GM23338 (cell line): ENCODE measurements around the gene DHX30. TPM values are rescaled to one million over a fixed set of nuclear protein-coding genes. Genes with fewer than 3 reads are reported as not detected.

Experiments
- ATAC-seq: fragments of 200-7000 bp; cut with Tn5 transposase; 3 replicates; pipeline ENCODE4 v1.9.1; 2020
- DNase-seq: peaks from one replicate; pipeline ENCODE4 v3.0.0-alpha.2; 2015; ENCODE audit warnings: low spot score
- H2AFZ ChIP-seq: fragments of 200-600 bp; sonication (generic); 2 replicates; pipeline ENCODE4 v1.8.0; 2016; ENCODE audit warnings: antibody characterized with exemption, mild to moderate bottlenecking, moderate library complexity
- H3F3A ChIP-seq: fragments of 200-600 bp; sonication (generic); replicated peaks from 2 replicates; pipeline ENCODE4 v1.8.0; 2017; ENCODE audit warnings: antibody characterized with exemption, mixed run types, low read depth
- H3K27ac ChIP-seq: fragments of 200-600 bp; sonication (generic); 2 replicates; pipeline ENCODE4 v1.6.1; 2016; ENCODE audit warnings: low read depth
- H3K27me3 ChIP-seq: fragments of 200-600 bp; sonication (generic); 2 replicates; pipeline ENCODE4 v1.8.0; 2016; ENCODE audit warnings: mild to moderate bottlenecking, mixed run types, moderate library complexity; ENCODE audit not compliant: insufficient read depth
- H3K36me3 ChIP-seq: fragments of 200-600 bp; sonication (generic); 2 replicates; pipeline ENCODE4 v1.8.0; 2016; ENCODE audit warnings: mild to moderate bottlenecking; ENCODE audit not compliant: insufficient read depth
- H3K4me1 ChIP-seq: fragments of 200-600 bp; sonication (generic); 2 replicates; pipeline ENCODE4 v1.8.0; 2016; ENCODE audit warnings: mild to moderate bottlenecking, moderate library complexity; ENCODE audit not compliant: insufficient read depth
- H3K4me2 ChIP-seq: fragments of 200-600 bp; sonication (generic); 2 replicates; pipeline ENCODE4 v1.7.1; 2017; ENCODE audit warnings: mixed run types
- H3K4me3 ChIP-seq: fragments of 200-600 bp; sonication (generic); 2 replicates; pipeline ENCODE4 v1.6.1; 2016; ENCODE audit warnings: mixed run types
- H3K79me2 ChIP-seq: fragments of 200-600 bp; sonication (generic); replicated peaks from 2 replicates; pipeline ENCODE4 v1.8.0; 2017; ENCODE audit warnings: mild to moderate bottlenecking; ENCODE audit not compliant: insufficient read depth
- H3K9me2 ChIP-seq: fragments of 200-600 bp; sonication (generic); 2 replicates; pipeline ENCODE4 v1.8.0; 2017; ENCODE audit not compliant: insufficient read depth
- H4K20me1 ChIP-seq: fragments of 200-600 bp; sonication (generic); replicated peaks from 2 replicates; pipeline ENCODE4 v1.8.0; 2017; ENCODE audit warnings: mild to moderate bottlenecking; ENCODE audit not compliant: insufficient read depth
- H3K27ac Mint-ChIP-seq: 2 replicates; pipeline ENCODE4 v1.8.0; 2020; ENCODE audit warnings: inconsistent platforms, mild to moderate bottlenecking, moderate library complexity, mixed read lengths
- H3K27me3 Mint-ChIP-seq: 3 replicates; pipeline ENCODE4 v1.8.0; 2022; ENCODE audit warnings: low read depth, mild to moderate bottlenecking, moderate library complexity, mixed read lengths, inconsistent platforms; ENCODE audit not compliant: insufficient read depth, poor library complexity
- H3K36me3 Mint-ChIP-seq: 3 replicates; pipeline ENCODE4 v1.8.0; 2021; ENCODE audit warnings: low read depth, mild to moderate bottlenecking, inconsistent platforms, moderate library complexity, mixed read lengths
- H3K4me1 Mint-ChIP-seq: 3 replicates; pipeline ENCODE4 v1.8.0; 2020; ENCODE audit warnings: mild to moderate bottlenecking, inconsistent platforms, mixed read lengths
- H3K4me3 Mint-ChIP-seq: 3 replicates; pipeline ENCODE4 v1.8.0; 2021; ENCODE audit warnings: moderate library complexity, mild to moderate bottlenecking, inconsistent platforms, mixed read lengths
- H3K9me3 Mint-ChIP-seq: 3 replicates; pipeline ENCODE4 v1.8.0; 2020; ENCODE audit warnings: moderate library complexity, mild to moderate bottlenecking, inconsistent platforms, mixed read lengths
- CREB1 ChIP-seq: fragments of 250-450 bp; sonication (Bioruptor Pico); IDR thresholded peaks from 2 replicates; pipeline ENCODE4 v1.5.0; 2020; ENCODE audit warnings: low read depth, mild to moderate bottlenecking, moderate library complexity
- CTCF ChIP-seq, 2 experiments: fragments of 200-600 bp in 1 of 2; sonication (generic) in 1 of 2; conservative IDR thresholded peaks; 2 replicates each; pipeline versions ENCODE4 v1.5.1 to v1.6.1; 2016 to 2017; ENCODE audit warnings: antibody characterized with exemption in 2 of 2, low read depth in 2 of 2, mild to moderate bottlenecking in 2 of 2, moderate library complexity in 1 of 2
- EZH2 ChIP-seq: fragments of 200-600 bp; sonication (generic); IDR thresholded peaks from one replicate; pipeline ENCODE4 v1.8.0; 2017; ENCODE audit warnings: antibody characterized with exemption, mild to moderate bottlenecking, low read depth; ENCODE audit not compliant: unreplicated experiment
- EZH2phosphoT487 ChIP-seq: fragments of 200-600 bp; sonication (generic); IDR thresholded peaks from one replicate; pipeline ENCODE4 v1.8.1; 2018; ENCODE audit warnings: antibody characterized with exemption; ENCODE audit not compliant: unreplicated experiment
- JUNB ChIP-seq: IDR thresholded peaks from one replicate; pipeline ENCODE4 v1.6.1; 2016; ENCODE audit warnings: antibody characterized with exemption; ENCODE audit not compliant: unreplicated experiment
- NANOG ChIP-seq: IDR thresholded peaks from 2 replicates; pipeline ENCODE4 v1.6.1; 2016; ENCODE audit warnings: antibody characterized with exemption, borderline replicate concordance
- POLR2AphosphoS5 ChIP-seq: IDR thresholded peaks from 2 replicates; pipeline ENCODE4 v1.6.1; 2016; ENCODE audit warnings: antibody characterized with exemption, low read depth
- STAT1 ChIP-seq: IDR thresholded peaks from one replicate; pipeline ENCODE4 v1.6.1; 2016; ENCODE audit warnings: antibody characterized with exemption; ENCODE audit not compliant: unreplicated experiment
- ZNF114 ChIP-seq: fragments of 250-450 bp; sonication (Bioruptor Pico); IDR thresholded peaks from 2 replicates; pipeline ENCODE4 v1.5.0; 2020; ENCODE audit warnings: mild to moderate bottlenecking, moderate library complexity
- ZNF331 ChIP-seq: fragments of 250-450 bp; sonication (Bioruptor Pico); IDR thresholded peaks from 2 replicates; pipeline ENCODE4 v1.5.0; 2020; ENCODE audit warnings: low read depth, mild to moderate bottlenecking, moderate library complexity
- polyA plus RNA-seq: library from polyadenylated mRNA; unstranded; fragments of >200 nt; fragmentation: Nextera tagmentation; extraction: Ambion mirVana; gene quantifications from 2 replicates; pipeline ENCODE4 v1.2.1, GENCODE V29; 2016
- total RNA-seq: library from RNA; depleted of rRNA; stranded (reverse); fragments of >200 nt; shearing (Covaris generic); gene quantifications from 2 replicates; pipeline ENCODE4 v1.2.3, GENCODE V29; 2014
- TF ChIP-seq, protein P1 (sequence below): IDR thresholded peaks from one replicate; pipeline ENCODE4 v1.6.1; 2018; ENCODE audit warnings: antibody characterized with exemption; ENCODE audit not compliant: unreplicated experiment
- TF ChIP-seq, protein P2 (sequence below): IDR thresholded peaks from 2 replicates; pipeline ENCODE4 v1.6.1; 2016; ENCODE audit warnings: antibody characterized with exemption
- TF ChIP-seq, protein P3 (sequence below): fragments of 250-450 bp; sonication (Bioruptor Pico); IDR thresholded peaks from 2 replicates; pipeline ENCODE4 v1.5.0; 2020; ENCODE audit warnings: mild to moderate bottlenecking, moderate library complexity

DHX30 gene
- total and polyA plus RNA-seq, 2 experiments from 2014 or later, result 47.5 to 125 TPM

GRCh38 chr3:47813551-47814177 is 10.7 kb downstream of the DHX30 start:
- Histone ChIP-seq H3K4me2 (no peak overlapping the region), H4K20me1 (peaks cover 8% of the 10 kb centered on the region), H3K4me1 (no peaks in the 10 kb centered on the region), H2AFZ (no peak overlapping the region), H3K4me3 (no peak overlapping the region), H3K27ac (no peak overlapping the region), H3K79me2 (no peaks in the 10 kb centered on the region), H3K9me2 (no peaks in the 10 kb centered on the region), H3F3A (0 out of 2 replicates have a peak, but pooled peaks cover 8% of the 10 kb centered on the region), H3K27me3 (no peaks in the 10 kb centered on the region), H3K36me3 (peaks cover 38% of the 10 kb centered on the region)
- ATAC-seq, result no peak
- DNase-seq, result no peak
- Mint-ChIP-seq H3K36me3 (peaks cover 55% of the 10 kb centered on the region), H3K27me3 (no peaks in the 10 kb centered on the region), H3K4me1 (no peaks in the 10 kb centered on the region), H3K27ac (no peak overlapping the region), H3K9me3 (no peaks in the 10 kb centered on the region), H3K4me3 (no peak overlapping the region)
- TF ChIP-seq JUNB (no peak), CTCF (conservative IDR thresholded peaks at IDR 0.05; ENCODE audit: low read depth in 2 of 2) (no peak), CREB1 (CRISPR knock-in tag) (no peak), NANOG (no peak), EZH2 (no peak), STAT1 (no peak), POLR2AphosphoS5 (no peak), ZNF331 (CRISPR knock-in tag) (no peak), ZNF114 (CRISPR knock-in tag) (no peak), EZH2phosphoT487 (no peak)
- TF ChIP-seq, protein P1, sequence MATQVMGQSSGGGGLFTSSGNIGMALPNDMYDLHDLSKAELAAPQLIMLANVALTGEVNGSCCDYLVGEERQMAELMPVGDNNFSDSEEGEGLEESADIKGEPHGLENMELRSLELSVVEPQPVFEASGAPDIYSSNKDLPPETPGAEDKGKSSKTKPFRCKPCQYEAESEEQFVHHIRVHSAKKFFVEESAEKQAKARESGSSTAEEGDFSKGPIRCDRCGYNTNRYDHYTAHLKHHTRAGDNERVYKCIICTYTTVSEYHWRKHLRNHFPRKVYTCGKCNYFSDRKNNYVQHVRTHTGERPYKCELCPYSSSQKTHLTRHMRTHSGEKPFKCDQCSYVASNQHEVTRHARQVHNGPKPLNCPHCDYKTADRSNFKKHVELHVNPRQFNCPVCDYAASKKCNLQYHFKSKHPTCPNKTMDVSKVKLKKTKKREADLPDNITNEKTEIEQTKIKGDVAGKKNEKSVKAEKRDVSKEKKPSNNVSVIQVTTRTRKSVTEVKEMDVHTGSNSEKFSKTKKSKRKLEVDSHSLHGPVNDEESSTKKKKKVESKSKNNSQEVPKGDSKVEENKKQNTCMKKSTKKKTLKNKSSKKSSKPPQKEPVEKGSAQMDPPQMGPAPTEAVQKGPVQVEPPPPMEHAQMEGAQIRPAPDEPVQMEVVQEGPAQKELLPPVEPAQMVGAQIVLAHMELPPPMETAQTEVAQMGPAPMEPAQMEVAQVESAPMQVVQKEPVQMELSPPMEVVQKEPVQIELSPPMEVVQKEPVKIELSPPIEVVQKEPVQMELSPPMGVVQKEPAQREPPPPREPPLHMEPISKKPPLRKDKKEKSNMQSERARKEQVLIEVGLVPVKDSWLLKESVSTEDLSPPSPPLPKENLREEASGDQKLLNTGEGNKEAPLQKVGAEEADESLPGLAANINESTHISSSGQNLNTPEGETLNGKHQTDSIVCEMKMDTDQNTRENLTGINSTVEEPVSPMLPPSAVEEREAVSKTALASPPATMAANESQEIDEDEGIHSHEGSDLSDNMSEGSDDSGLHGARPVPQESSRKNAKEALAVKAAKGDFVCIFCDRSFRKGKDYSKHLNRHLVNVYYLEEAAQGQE, result no peak
- TF ChIP-seq, protein P2, sequence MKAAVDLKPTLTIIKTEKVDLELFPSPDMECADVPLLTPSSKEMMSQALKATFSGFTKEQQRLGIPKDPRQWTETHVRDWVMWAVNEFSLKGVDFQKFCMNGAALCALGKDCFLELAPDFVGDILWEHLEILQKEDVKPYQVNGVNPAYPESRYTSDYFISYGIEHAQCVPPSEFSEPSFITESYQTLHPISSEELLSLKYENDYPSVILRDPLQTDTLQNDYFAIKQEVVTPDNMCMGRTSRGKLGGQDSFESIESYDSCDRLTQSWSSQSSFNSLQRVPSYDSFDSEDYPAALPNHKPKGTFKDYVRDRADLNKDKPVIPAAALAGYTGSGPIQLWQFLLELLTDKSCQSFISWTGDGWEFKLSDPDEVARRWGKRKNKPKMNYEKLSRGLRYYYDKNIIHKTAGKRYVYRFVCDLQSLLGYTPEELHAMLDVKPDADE, result no peak
- TF ChIP-seq, protein P3, sequence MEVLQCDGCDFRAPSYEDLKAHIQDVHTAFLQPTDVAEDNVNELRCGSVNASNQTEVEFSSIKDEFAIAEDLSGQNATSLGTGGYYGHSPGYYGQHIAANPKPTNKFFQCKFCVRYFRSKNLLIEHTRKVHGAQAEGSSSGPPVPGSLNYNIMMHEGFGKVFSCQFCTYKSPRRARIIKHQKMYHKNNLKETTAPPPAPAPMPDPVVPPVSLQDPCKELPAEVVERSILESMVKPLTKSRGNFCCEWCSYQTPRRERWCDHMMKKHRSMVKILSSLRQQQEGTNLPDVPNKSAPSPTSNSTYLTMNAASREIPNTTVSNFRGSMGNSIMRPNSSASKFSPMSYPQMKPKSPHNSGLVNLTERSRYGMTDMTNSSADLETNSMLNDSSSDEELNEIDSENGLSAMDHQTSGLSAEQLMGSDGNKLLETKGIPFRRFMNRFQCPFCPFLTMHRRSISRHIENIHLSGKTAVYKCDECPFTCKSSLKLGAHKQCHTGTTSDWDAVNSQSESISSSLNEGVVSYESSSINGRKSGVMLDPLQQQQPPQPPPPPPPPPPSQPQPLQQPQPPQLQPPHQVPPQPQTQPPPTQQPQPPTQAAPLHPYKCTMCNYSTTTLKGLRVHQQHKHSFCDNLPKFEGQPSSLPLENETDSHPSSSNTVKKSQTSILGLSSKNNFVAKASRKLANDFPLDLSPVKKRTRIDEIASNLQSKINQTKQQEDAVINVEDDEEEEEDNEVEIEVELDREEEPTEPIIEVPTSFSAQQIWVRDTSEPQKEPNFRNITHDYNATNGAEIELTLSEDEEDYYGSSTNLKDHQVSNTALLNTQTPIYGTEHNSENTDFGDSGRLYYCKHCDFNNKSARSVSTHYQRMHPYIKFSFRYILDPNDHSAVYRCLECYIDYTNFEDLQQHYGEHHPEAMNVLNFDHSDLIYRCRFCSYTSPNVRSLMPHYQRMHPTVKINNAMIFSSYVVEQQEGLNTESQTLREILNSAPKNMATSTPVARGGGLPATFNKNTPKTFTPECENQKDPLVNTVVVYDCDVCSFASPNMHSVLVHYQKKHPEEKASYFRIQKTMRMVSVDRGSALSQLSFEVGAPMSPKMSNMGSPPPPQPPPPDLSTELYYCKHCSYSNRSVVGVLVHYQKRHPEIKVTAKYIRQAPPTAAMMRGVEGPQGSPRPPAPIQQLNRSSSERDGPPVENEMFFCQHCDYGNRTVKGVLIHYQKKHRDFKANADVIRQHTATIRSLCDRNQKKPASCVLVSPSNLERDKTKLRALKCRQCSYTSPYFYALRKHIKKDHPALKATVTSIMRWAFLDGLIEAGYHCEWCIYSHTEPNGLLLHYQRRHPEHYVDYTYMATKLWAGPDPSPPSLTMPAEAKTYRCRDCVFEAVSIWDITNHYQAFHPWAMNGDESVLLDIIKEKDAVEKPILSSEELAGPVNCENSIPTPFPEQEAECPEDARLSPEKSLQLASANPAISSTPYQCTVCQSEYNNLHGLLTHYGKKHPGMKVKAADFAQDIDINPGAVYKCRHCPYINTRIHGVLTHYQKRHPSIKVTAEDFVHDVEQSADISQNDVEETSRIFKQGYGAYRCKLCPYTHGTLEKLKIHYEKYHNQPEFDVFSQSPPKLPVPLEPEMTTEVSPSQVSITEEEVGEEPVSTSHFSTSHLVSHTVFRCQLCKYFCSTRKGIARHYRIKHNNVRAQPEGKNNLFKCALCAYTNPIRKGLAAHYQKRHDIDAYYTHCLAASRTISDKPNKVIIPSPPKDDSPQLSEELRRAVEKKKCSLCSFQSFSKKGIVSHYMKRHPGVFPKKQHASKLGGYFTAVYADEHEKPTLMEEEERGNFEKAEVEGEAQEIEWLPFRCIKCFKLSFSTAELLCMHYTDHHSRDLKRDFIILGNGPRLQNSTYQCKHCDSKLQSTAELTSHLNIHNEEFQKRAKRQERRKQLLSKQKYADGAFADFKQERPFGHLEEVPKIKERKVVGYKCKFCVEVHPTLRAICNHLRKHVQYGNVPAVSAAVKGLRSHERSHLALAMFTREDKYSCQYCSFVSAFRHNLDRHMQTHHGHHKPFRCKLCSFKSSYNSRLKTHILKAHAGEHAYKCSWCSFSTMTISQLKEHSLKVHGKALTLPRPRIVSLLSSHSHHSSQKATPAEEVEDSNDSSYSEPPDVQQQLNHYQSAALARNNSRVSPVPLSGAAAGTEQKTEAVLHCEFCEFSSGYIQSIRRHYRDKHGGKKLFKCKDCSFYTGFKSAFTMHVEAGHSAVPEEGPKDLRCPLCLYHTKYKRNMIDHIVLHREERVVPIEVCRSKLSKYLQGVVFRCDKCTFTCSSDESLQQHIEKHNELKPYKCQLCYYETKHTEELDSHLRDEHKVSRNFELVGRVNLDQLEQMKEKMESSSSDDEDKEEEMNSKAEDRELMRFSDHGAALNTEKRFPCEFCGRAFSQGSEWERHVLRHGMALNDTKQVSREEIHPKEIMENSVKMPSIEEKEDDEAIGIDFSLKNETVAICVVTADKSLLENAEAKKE, result no peak
